HG02571 (cell line): ENCODE measurements around the gene CTXND1.

Experiments used
- ATAC-seq: cut with Tn5 transposase; IDR thresholded peaks from one replicate; pipeline ENCODE4 v1.9.1; 2021; ENCODE audit warnings: mild to moderate bottlenecking, moderate library complexity; ENCODE audit not compliant: unreplicated experiment

CTXND1 gene

DNA sequence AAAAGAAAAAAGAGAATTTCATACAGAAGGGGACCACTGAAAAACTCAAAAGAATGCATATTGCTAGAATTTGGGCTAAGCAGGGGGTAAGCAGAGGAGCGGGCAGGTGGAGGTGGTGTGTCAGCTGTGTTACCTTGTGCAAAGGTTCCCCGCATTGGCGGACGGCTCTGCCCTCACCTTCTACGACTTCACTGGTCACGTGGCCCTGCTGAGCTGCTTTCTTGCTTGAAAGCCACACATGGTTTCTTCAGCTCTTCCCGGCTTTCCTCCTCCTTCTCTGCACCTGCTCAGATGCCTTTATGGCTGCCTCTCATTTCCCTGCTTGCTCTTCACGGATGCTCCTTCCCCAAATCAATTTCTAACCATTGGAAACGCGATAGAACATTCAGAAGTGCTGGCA is 68.7 kb downstream of the CTXND1 start:
- ATAC-seq = no peak

- ATAC-seq = no peak
These were observed 69.3 kb downstream of the CTXND1 start for GRCh38 chr15:80182611-80183261.

DNA sequence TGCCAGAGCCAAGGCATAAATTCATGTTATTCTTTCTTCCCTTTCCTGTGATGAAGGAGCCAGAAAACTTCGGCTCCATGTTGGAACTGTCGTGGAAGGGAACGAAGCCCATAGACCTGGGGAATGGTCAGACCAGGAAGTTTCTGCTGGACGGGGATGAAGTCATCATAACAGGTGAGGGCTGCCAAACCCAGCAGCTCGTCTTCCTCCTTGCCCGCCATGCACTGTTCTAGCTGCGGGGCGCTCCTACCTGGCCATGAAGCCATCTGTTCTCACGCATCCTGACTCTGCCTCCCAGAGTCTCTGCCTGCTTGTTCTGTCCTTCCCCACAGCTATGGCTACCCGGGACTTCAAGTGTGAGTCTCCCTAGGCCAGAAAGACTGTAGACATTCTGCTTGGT is 71.0 kb downstream of the CTXND1 start:
- ATAC-seq = no peak

GRCh38 chr15:80180468-80180867 is 71.5 kb downstream of the CTXND1 start:
- no peak for ATAC-seq

DNA sequence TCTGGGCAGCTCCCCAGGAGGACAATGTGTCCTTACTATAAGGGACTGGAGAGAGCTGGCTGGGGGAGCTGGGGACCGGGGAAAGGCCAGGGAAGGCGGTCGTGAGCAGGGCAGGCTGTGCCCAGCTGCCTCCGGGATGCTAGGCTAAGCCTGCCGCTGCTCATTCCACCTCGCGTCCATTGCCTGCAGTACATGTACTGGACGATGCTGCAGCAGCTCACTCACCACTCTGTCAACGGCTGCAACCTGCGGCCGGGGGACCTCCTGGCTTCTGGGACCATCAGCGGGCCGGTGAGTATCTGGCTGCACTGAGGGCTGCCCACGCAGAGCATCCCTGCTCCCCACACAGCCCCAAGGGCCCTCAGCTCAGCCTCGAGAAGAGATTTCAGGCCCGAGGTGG is 72.1 kb downstream of the CTXND1 start:
- ATAC-seq = no peak

- no peak for ATAC-seq
These were observed 72.8 kb downstream of the CTXND1 start for GRCh38 chr15:80179025-80179759.

DNA sequence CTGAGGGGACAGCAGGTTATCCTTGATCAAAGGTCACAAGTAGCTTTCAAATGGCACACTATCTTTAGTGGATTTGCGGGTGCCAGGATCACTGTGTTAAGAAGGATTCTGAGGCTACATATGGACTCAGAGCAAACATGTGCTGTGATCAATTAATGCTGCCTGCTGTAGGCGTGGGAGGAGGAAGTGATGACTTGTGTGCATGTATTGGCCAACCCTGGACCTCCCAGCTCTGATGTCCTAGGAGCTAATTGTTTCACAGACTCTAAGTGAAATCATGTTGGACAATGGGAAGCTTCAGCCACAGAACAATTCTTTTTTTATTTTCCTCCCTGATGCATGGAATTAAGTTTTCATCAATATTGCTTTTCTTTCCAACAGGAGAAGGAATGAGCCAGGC is 74.9 kb downstream of the CTXND1 start:
- no peak for ATAC-seq

DNA sequence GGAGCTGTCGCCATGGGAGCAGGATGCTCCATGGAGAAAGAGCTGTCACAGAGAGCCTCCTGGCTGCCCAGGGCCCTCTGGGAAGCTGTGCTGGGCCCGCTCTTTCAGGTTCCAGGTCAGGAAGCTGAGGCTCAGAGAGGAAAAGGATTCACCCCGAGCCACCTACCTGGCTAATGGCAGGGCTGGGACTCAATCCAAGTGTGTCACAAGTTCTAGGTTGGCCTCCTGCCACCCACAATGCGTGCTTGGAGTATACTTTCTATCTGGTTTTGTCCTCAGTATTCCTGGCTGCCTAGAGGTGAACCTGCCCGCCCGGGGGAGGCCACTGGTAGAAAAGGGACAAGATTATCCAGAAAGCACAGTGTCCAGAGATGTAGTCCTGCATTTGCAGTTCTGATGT is 75.6 kb downstream of the CTXND1 start:
- no peak for ATAC-seq

DNA sequence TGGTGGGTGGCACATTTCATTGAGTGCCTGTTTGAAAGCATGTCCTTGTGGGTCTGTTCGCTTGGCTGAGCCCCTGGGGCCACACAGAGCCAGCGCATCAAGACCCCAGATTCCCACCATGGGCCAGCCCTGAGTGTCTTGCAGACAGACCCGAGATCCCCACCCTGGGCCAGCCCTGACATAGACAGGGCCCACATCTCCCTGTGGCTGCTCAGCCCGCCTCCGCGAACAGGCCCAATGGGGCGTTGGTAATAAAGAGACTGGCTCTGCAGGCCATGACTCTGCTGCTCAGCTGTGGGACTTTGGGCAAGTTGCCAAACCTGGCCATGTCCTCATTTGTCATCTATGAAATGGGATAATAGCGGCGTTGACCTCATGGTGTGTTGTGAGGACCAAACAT is 76.6 kb downstream of the CTXND1 start:
- no peak for ATAC-seq

- no peak for ATAC-seq
These were observed 77.8 kb downstream of the CTXND1 start for GRCh38 chr15:80174017-80174746.

- ATAC-seq = no peak
These were observed 78.8 kb downstream of the CTXND1 start for GRCh38 chr15:80173022-80173759.

DNA sequence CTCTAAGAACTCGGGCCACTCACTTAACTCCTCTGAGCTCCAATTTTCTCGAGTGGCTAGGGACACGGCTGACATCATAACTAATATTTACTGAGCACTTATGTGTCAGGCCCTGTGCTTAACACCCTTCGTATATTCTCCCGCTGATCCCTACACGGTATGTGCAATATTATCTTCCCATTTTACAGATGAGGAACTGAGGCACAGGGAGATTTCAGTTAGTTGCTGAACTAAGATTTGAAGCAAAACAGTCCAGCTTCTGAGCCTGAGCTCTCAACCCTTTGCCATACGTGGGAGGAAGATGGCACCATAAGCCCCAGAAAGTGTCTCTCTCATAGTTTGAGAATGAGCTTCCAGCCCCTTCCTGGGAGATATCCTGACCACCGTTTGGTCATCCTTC is 79.6 kb downstream of the CTXND1 start:
- ATAC-seq = no peak

- ATAC-seq = no peak
These were observed 80.2 kb downstream of the CTXND1 start for GRCh38 chr15:80171787-80172186.

- ATAC-seq = no peak
These were observed 81.4 kb downstream of the CTXND1 start for GRCh38 chr15:80170596-80170995.

DNA sequence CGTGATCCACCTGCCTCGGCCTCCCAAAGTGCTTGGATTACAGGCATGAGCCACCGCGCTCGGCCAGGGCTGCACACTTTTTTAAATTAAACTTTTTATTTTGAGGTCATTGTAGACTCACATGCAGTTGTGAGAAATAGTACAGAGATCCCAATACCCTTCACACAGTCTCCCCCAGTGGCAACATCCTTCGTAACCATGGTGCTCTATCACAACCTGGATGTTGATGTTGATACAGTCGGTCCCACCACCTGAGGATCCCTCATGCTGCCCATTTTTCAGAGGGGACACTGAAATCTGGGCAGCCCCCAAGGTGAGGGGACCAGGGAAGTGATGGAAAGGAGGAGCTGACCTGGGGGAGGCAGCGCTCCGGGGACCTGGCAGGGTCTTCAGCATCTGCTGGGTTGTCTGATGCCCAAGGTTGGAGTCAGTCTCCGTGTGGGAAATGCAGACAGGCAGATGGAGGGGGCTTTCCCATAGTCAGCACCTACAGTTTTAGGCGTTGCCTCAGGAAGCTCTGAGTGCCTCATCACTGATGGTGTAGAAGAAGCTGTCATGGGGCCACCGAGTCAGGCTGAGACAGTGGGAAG is 82.2 kb downstream of the CTXND1 start:
- ATAC-seq = no peak

- no peak for ATAC-seq
These were observed 83.6 kb downstream of the CTXND1 start for GRCh38 chr15:80168421-80168820.

DNA sequence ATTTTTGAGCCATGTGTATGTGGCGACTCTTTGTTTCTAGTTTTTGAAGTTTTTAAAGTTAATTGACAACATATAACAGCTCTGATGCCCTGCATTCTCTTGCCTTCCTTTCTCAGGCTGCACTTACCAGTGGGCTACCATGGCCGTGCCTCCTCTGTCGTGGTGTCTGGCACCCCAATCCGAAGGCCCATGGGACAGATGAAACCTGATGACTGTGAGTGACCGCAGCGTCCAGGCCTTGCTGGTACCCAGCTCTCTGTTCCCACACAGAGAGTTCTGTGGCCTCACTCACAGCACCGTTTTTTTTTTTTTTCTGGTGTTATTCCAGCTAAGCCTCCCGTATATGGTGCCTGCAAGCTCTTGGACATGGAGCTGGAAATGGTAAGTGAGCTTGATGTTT is 84.1 kb downstream of the CTXND1 start:
- no peak for ATAC-seq

DNA sequence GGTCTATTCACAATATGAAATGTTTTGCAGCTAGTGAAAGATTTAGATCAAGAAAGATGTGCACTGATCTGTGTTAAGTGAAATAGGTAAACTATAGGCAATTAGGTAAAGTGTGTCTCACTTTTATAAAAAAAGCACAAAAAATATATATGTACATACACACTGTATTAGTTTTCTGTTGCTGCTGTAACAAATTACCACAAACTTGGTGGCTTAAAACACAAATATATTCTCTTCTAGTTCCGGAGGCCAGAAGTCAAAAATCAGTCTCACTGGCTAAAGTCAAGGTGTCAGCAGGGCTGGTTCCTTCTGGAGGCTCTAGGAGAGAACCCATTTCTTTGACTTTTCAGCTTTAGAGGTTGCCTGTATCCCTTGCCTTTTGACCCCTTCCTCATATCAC is 88.1 kb downstream of the CTXND1 start:
- no peak for ATAC-seq

DNA sequence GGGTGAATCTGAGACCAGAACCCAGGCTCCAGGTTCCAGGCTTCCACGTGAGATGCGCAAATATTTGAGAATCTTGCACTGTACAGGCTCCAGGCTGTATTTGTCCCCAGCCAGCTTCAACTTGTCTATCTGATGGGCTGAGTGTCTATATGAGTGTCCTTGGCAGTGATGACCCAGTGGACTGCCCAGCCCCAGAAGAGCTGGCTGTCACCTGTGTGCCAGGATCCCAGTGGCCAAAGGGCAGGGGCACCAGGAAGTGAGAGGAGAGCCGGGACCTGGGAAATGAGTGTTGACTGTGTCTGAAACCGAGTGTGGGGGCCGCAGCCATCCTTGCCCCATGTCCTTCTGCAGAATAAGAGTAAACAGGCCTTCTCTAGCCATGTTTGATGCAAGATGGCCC is 88.8 kb downstream of the CTXND1 start:
- no peak for ATAC-seq

DNA sequence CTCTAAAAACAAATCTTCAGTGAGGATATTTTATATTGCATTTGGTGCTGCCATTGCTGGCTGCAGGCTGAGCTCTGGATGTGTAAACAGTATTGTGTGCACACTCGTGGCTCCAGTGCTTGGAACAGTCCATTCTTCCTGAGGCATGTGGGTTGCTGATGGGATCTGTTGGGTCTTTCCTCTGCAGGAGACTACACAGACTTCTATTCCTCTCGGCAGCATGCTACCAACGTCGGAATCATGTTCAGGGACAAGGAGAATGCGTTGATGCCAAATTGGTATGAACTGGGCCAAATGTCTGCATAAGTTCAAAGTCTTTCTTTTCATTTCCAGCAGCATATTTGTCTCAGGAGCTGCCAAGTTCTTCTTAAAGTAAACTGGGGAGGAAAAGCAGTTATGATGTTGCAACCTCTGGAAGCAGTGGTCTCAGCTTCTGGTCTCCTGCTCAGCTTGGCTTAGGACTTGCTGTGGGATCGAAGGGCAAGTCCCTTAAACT is 89.9 kb downstream of the CTXND1 start:
- no peak for ATAC-seq

GRCh38 chr15:80161468-80162016 is 90.5 kb downstream of the CTXND1 start:
- ATAC-seq = no peak
